Right lobe of liver (tissue), 4 donors: ENCODE data around the gene PANX3.

ENCODE experiments used
- CTCF ChIP-seq, 4 donors: fragments of 200-600 bp in 3 of 4; fragments of 450-650 bp in 1 of 4; IDR thresholded peaks; one replicate each; pipeline versions ENCODE4 v1.5.1 to v1.8.0; 2016 to 2022; ENCODE audit warnings: antibody characterized with exemption in 4 of 4, mild to moderate bottlenecking in 2 of 4
- POLR2A ChIP-seq: fragments of 450-650 bp; IDR thresholded peaks from one replicate; pipeline ENCODE4 v1.6.1; 2017; ENCODE audit warnings: antibody characterized with exemption, mild to moderate bottlenecking
- donor health status: DM: no; HTN: no; CAD: no.
- donor health status: DM: no; HTN: no; CAD: no.
- donor health status: DM: no; HTN: yes; CAD: no.

DNA sequence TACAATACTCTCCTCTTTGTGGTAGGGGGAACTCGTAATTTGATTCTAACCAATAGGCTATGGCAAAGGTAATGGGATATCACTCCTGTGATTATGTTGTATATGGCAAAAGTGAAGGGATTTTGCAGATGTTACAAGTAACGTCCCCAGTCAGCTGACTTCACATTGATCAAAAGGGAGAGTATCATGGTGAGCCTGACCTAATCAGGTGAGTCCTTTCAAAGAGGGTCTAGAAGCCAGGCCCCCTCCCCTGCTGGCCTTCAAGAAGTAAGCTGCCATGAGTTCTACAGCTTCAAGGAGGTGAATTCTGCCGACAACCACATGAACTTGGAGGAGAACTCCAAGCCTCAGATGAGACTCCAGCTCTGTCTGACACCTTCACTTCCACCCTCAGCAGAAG, 31.4 kb downstream of the PANX3 start:
- no peak for TF ChIP-seq CTCF (IDR thresholded peaks at IDR 0.05)
- no peak for TF ChIP-seq POLR2A
